ENCODE measurements around the gene TEDC2. TPM values are rescaled to one million over a fixed set of nuclear protein-coding genes. Genes with fewer than 3 reads are reported as not detected.

TEDC2 gene
- total and polyA plus RNA-seq, 2 donors: 1.8 to 11.0 TPM

DNA sequence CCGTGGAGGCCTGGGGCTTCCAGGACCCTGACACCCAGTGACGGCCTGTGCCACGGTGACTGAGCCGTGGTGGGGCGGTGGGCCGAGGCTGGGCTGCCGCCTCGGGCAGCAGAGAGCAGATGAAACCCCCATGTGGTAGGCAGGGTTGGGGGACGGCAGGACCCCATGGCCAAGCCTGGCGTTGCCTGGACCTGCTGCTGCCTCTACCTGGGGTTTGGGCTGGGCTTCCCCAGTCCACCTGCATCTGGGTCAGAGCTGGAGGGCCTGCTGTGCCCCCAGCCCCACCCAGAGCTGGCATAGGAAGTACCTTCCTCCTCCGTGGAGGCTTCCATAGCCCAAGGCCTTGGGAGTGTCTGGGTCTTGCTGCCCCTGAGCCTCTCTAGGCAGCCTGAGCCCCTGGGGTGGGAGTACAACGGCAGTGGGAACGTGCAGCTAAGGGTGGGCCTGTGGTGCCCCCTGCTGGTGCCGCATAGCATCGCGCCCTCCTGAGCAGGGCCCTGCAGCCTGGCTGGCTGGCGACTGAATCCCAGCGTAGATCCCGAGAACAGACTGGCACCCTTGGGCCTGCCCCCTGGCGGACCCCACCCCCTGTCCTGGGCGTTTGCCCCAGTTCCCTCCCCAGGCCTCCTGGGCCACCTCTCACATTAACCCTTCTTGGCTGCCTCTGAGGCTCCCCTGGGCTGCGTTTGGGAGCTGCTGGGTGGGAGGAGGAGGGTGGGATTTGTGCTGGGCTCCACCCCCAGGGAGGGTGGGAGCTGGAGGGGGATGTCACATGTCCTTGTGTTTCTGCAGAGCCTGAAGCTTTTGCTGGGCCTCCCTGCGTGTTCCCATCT, 41.2 kb downstream of the TEDC2 start:
- H3K4me3 ChIP-seq (ENCODE audit: low read length in 2 of 2): peak overlapping the region; percentile 22 to 32
- H3K27ac ChIP-seq (ENCODE audit: low read depth in 1 of 2, low read length in 1 of 2): no peak overlapping the region
- DNase-seq (ENCODE audit: low read depth in 6 of 9, low spot score in 9 of 9): peak; percentile 58 to 91 (median 76)
- H3K27me3 ChIP-seq (ENCODE audit: control insufficient read depth in 2 of 2, insufficient read depth in 1 of 2, low read length in 1 of 2): no peaks in the 10 kb centered on the region
- no peaks in the 10 kb centered on the region for H3K9me3 ChIP-seq (ENCODE audit: control insufficient read depth in 2 of 2, insufficient read depth in 1 of 2, low read length in 1 of 2)
- peaks cover 0 to 21% of the 10 kb centered on the region in 2 donors for H3K4me1 ChIP-seq (ENCODE audit: control insufficient read depth in 2 of 2, insufficient read depth in 2 of 2, low read length in 2 of 2)
- H3K36me3 ChIP-seq (ENCODE audit: control insufficient read depth in 2 of 2, insufficient read depth in 2 of 2, low read length in 1 of 2): peaks cover 3 to 13% of the 10 kb centered on the region in 2 donors
- 44% methylated on average over 23 of the region's 23 CpGs for WGBS

GRCh38 chr16:2501946-2502895, 42.3 kb downstream of the TEDC2 start:
- Histone ChIP-seq H3K36me3 (ENCODE audit: control insufficient read depth in 2 of 2, insufficient read depth in 2 of 2, low read length in 1 of 2) (peaks cover 0 to 7% of the 10 kb centered on the region in 2 donors), H3K4me1 (ENCODE audit: control insufficient read depth in 2 of 2, insufficient read depth in 2 of 2, low read length in 2 of 2) (peaks cover 0 to 29% of the 10 kb centered on the region in 2 donors), H3K27me3 (ENCODE audit: control insufficient read depth in 2 of 2, insufficient read depth in 1 of 2, low read length in 1 of 2) (no peaks in the 10 kb centered on the region), H3K4me3 (ENCODE audit: low read length in 2 of 2) (no peak overlapping the region), H3K9me3 (ENCODE audit: control insufficient read depth in 2 of 2, insufficient read depth in 1 of 2, low read length in 1 of 2) (no peaks in the 10 kb centered on the region), H3K27ac (ENCODE audit: low read depth in 1 of 2, low read length in 1 of 2) (no peak overlapping the region)
- no peak for DNase-seq (ENCODE audit: low read depth in 6 of 9, low spot score in 9 of 9)
- WGBS: 95% methylated on average over 18 of the region's 18 CpGs

DNA sequence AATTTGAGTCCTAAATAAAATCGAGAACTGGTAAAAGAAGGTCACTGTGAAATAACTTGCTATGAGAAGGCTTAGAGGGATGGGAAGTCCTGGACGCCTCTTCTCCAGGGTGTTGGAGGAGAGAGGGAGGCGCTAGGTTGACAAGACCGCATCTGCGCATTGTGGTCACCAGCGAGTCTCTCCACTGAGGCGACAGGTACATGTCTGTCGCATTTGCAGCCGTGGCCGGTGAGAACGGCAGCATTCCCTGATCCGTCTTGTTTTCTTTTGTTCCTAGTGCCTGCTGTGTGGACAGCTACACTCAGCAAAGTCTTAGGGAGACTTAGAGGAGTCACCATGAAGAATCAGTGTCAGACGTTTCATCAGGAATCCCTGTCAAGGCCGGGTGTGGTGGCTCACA, 45.8 kb downstream of the TEDC2 start:
- H3K36me3 ChIP-seq (ENCODE audit: control insufficient read depth in 2 of 2, insufficient read depth in 2 of 2, low read length in 1 of 2): no peaks in the 10 kb centered on the region
- DNase-seq (ENCODE audit: low read depth in 6 of 9, low spot score in 9 of 9): no peak
- H3K4me1 ChIP-seq (ENCODE audit: control insufficient read depth in 2 of 2, insufficient read depth in 2 of 2, low read length in 2 of 2): peaks cover 3 to 60% of the 10 kb centered on the region in 2 donors
- no peak overlapping the region for H3K27ac ChIP-seq (ENCODE audit: low read depth in 1 of 2, low read length in 1 of 2)
- peaks cover 0 to 8% of the 10 kb centered on the region in 2 donors for H3K9me3 ChIP-seq (ENCODE audit: control insufficient read depth in 2 of 2, insufficient read depth in 1 of 2, low read length in 1 of 2)
- H3K27me3 ChIP-seq (ENCODE audit: control insufficient read depth in 2 of 2, insufficient read depth in 1 of 2, low read length in 1 of 2): no peaks in the 10 kb centered on the region
- no peak overlapping the region for H3K4me3 ChIP-seq (ENCODE audit: low read length in 2 of 2)
- 96% methylated on average over 14 of the region's 14 CpGs for WGBS

GRCh38 chr16:2507052-2507659, 47.2 kb downstream of the TEDC2 start:
- WGBS: 30% methylated on average over 14 of the region's 14 CpGs
- H3K27ac ChIP-seq (ENCODE audit: low read depth in 1 of 2, low read length in 1 of 2): peak overlapping the region; percentile 73 to 74
- peak in 1 of 9 donors; percentile 52 for DNase-seq (ENCODE audit: low read depth in 6 of 9, low spot score in 9 of 9)
- H3K4me3 ChIP-seq (ENCODE audit: low read length in 2 of 2): no peak overlapping the region
- peaks cover 3 to 59% of the 10 kb centered on the region in 2 donors for H3K4me1 ChIP-seq (ENCODE audit: control insufficient read depth in 2 of 2, insufficient read depth in 2 of 2, low read length in 2 of 2)
- H3K9me3 ChIP-seq (ENCODE audit: control insufficient read depth in 2 of 2, insufficient read depth in 1 of 2, low read length in 1 of 2): peaks cover 0 to 8% of the 10 kb centered on the region in 2 donors
- H3K36me3 ChIP-seq (ENCODE audit: control insufficient read depth in 2 of 2, insufficient read depth in 2 of 2, low read length in 1 of 2): no peaks in the 10 kb centered on the region
- no peaks in the 10 kb centered on the region for H3K27me3 ChIP-seq (ENCODE audit: control insufficient read depth in 2 of 2, insufficient read depth in 1 of 2, low read length in 1 of 2)

DNA sequence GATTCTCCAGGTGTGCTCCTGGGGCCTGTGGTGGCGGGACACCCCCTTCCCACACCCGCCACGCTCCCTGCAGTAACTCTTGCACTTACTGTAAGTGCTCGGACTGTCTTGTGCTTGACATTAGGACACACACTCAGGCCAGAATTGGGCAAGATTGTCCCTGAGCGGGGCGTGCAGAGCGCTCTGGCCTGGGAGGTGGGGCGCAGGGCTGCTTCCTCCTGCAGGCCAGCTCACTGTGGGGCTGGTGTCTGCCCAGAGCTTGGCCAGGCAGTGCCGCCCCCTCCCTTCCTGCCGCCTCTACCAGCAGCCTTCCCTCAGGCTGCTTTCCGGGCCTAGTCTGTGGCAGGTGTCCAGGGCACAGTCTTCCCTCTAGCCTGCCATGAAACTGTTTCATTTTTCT, 47.8 kb downstream of the TEDC2 start:
- Histone ChIP-seq H3K36me3 (ENCODE audit: control insufficient read depth in 2 of 2, insufficient read depth in 2 of 2, low read length in 1 of 2) (no peaks in the 10 kb centered on the region), H3K27ac (ENCODE audit: low read depth in 1 of 2, low read length in 1 of 2) (peak overlapping the region; percentile 73 to 74), H3K4me1 (ENCODE audit: control insufficient read depth in 2 of 2, insufficient read depth in 2 of 2, low read length in 2 of 2) (peaks cover 6 to 59% of the 10 kb centered on the region in 2 donors), H3K27me3 (ENCODE audit: control insufficient read depth in 2 of 2, insufficient read depth in 1 of 2, low read length in 1 of 2) (no peaks in the 10 kb centered on the region), H3K9me3 (ENCODE audit: control insufficient read depth in 2 of 2, insufficient read depth in 1 of 2, low read length in 1 of 2) (peaks cover 0 to 8% of the 10 kb centered on the region in 2 donors), H3K4me3 (ENCODE audit: low read length in 2 of 2) (no peak overlapping the region)
- no peak for DNase-seq (ENCODE audit: low read depth in 6 of 9, low spot score in 9 of 9)
- WGBS: 77% methylated on average over 11 of the region's 11 CpGs

- no peak overlapping the region for H3K4me3 ChIP-seq (ENCODE audit: low read length in 2 of 2)
- 95% methylated on average over 18 of the region's 18 CpGs for WGBS
- peaks cover 9 to 64% of the 10 kb centered on the region in 2 donors for H3K4me1 ChIP-seq (ENCODE audit: control insufficient read depth in 2 of 2, insufficient read depth in 2 of 2, low read length in 2 of 2)
- H3K27ac ChIP-seq (ENCODE audit: low read depth in 1 of 2, low read length in 1 of 2): no peak overlapping the region
- no peaks in the 10 kb centered on the region for H3K36me3 ChIP-seq (ENCODE audit: control insufficient read depth in 2 of 2, insufficient read depth in 2 of 2, low read length in 1 of 2)
- DNase-seq (ENCODE audit: low read depth in 6 of 9, low spot score in 9 of 9): no peak
- no peaks in the 10 kb centered on the region for H3K27me3 ChIP-seq (ENCODE audit: control insufficient read depth in 2 of 2, insufficient read depth in 1 of 2, low read length in 1 of 2)
- peaks cover 0 to 11% of the 10 kb centered on the region in 2 donors for H3K9me3 ChIP-seq (ENCODE audit: control insufficient read depth in 2 of 2, insufficient read depth in 1 of 2, low read length in 1 of 2)
These were observed 49.0 kb downstream of the TEDC2 start for GRCh38 chr16:2508722-2509400.

- WGBS: 91% methylated on average over 24 of the region's 24 CpGs
- H3K27ac ChIP-seq (ENCODE audit: low read depth in 1 of 2, low read length in 1 of 2): no peak overlapping the region
These were observed 51.4 kb downstream of the TEDC2 start for GRCh38 chr16:2511128-2511800.

More at GRCh38 chr16:2511128-2511800, 51.4 kb downstream of the TEDC2 start:
- Histone ChIP-seq H3K4me1 (ENCODE audit: control insufficient read depth in 2 of 2, insufficient read depth in 2 of 2, low read length in 2 of 2) (peaks cover 19 to 80% of the 10 kb centered on the region in 2 donors), H3K4me3 (ENCODE audit: low read length in 2 of 2) (no peak overlapping the region), H3K9me3 (ENCODE audit: control insufficient read depth in 2 of 2, insufficient read depth in 1 of 2, low read length in 1 of 2) (peaks cover 0 to 11% of the 10 kb centered on the region in 2 donors), H3K27me3 (ENCODE audit: control insufficient read depth in 2 of 2, insufficient read depth in 1 of 2, low read length in 1 of 2) (no peaks in the 10 kb centered on the region), H3K36me3 (ENCODE audit: control insufficient read depth in 2 of 2, insufficient read depth in 2 of 2, low read length in 1 of 2) (peaks cover 0 to 6% of the 10 kb centered on the region in 2 donors)
- DNase-seq (ENCODE audit: low read depth in 6 of 9, low spot score in 9 of 9): no peak
